Measurements from ENCODE around the gene NCOA3. TPM values are rescaled to one million over a fixed set of nuclear protein-coding genes. Genes with fewer than 3 reads are reported as not detected.

NCOA3 gene
- polyA plus RNA-seq, 4 donors = 30.8 to 41.2 (median 37.5) TPM

DNA sequence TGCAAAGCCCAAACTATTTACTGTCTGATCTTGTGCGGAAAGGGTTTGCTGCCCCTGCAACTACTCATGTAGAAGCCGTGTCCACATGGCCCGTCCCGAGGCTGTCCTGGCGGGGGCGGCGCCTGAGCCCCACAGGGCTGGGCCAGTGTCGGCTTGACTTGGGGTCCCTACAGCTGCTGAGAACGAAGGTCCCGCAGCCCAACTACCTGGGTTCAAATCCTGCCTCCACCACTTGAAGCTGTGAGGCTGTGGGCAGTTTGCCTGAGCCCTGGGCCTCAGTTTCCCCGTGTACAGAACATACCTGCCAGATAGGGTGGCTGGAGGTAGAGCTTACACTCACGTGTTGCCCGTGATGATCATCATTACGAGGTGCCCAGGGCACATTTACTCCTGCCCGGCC is 172.5 kb downstream of the NCOA3 start:
- DNase-seq (ENCODE audit: low read depth in 4 of 4, low spot score in 3 of 4) = no peak

DNA sequence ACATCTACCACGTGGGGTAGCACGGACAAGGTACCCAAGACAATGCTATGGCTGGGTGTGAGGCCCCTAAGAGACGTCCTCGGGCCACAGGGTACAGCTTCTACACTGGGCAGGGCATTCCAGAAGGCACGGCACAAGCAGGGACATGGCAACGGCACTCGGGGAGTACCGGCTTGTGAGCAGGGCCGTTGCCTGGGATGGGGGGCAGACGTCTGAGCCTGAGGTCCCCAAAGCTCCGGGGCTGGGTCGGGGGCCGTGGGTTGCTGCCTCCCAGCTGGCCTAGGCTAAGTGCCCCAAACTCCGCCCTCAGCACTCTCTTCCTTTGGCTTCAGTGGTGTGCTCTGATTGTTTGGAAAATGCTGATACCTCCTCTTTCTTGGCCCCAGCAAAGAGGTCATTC is 173.0 kb downstream of the NCOA3 start:
- no peak for DNase-seq (ENCODE audit: low read depth in 4 of 4, low spot score in 3 of 4)

DNA sequence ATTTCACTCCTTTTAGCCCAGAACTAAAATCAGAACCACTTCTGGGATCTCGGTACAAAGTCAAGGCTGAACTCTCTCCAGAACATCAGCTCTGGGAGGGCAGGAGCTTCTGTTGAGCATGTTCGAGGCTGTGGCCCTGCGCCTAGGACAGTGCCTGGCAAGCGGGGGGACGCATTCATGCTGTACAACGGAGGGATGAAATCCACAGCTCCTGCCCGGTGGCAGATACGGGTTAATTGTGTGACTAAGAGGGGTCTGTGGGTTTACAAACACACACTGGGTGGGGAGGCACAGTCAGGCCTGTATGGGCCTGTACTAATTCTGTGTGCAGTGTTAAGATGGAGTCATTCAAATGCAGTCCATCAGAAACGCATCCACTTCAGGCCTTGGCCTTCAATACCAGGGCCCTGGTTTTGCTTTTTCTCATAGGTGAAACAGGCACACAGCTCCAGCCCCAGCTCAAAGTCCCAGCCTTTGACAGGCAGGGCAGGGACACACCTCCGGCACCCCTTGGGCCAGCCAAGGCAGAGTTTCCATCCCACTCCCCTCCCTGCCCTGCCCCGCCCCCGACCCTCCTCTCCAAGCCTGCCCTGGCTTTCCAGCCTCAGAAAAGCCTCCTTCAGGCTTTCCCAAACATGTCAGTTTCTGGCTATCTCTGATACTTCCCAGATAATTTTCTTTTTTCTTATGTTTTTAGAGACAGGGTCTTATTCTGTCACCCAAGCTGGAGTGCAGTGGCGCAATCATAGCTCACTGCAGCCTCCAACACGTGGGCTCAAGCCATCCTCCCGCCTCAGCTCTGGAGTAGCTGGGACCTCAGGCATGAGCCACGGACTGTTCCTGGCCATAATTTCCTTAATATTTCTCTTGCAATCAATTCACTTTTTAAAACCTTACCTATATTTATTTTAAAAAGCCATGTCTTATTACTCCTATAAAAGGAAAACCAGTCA is 173.8 kb downstream of the NCOA3 start:
- no peak for DNase-seq (ENCODE audit: low read depth in 4 of 4, low spot score in 3 of 4)

DNA sequence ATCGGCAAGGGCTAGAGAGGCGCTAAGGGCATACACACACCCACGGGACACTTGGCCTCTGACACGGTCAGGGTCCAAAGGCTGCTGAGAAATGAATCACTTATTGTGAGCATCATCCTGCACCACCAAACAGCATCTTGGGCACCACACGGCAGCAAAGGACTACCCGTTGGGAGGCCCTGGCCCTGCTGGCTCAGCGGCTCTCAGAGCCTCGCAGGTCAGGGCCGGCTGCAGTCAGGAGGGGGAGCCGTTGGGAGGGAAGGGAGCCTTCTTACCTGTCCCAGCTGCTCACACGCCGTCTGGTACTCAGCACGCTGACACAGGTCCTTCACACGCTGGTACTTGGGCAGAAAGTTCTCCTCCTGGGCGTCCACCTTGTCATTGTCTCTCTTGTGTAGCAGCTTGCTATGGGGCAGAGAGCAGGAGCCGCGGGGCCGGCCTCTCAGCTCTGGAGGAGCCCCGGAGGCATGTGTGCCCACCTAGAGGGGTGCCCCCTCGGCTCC is 174.6 kb downstream of the NCOA3 start:
- no peak for DNase-seq (ENCODE audit: low read depth in 4 of 4, low spot score in 3 of 4)

DNA sequence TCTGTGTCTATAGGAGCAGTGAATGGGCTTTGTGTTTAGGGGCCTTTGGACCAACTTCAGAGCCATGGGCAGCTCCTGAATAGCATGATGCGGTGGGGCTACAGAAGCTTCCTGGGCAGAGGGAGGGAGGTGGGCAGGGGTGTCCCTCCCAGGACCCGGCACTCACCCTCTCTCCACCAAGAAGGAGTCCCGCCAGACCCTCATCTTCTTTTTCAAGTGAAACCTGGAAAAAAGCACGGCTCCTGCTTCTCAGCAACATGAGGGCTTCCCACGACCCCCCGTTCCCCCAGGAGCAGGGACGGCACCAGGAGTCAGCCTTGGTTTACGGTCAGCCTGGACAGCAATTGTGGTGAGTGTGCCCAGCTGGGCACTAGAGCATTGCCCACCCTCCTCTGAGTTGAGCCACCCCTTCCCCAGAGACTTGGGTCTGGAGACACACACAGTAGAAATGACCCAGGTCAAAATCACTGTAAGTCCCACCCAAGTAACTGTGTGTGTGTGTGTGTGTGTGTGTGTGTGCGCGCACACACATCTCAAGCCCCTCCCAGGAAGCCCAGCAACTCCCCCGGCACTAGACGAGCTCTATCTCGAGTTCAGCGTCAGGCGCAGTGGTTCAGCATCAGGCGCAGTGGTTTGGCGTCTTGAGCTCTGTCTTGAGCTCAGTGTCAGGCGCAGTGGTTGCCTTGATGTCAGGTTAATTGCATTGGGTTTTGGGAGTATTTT is 175.4 kb downstream of the NCOA3 start:
- DNase-seq (ENCODE audit: low read depth in 4 of 4, low spot score in 3 of 4) = no peak

DNA sequence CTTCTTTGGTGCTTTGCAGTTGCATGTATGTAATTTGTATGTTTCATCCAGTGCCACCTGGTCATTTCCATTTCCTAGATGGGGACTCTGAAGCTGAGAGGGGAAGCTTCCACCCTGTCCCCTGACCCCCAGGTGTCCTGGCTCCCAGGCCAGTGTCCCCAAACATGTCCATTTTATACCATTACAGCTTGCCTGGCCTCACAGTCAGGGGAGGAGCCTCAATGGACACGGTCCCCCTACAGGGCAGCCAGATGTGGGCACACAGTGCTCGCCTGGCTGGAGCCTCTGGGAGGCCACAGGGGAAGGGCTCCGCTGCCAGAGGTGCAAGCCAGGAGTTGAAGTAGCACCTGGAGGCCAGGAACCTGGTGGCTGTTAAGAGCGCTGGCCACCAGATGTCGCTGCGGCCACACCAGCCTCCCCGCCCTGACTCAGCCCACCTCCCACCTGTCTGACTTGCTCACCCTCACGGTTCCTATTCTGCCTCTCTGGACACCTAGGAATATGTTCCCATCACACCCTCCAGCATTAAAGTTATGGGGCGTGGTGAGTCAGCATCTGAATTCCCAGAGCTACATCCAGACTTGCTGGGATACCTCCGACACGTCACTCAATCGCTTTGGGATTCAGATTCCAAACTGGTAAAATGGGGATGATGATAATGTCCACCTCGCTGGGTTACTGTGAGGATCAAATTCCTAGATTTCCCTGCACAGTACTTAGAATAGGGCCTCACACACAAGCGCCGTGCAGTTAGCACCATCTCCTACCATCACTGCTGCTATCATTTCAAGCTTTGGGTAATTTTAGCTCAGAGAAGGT is 176.2 kb downstream of the NCOA3 start:
- DNase-seq (ENCODE audit: low read depth in 4 of 4, low spot score in 3 of 4) = peak in 2 of 4 donors; percentile 44 to 49

DNA sequence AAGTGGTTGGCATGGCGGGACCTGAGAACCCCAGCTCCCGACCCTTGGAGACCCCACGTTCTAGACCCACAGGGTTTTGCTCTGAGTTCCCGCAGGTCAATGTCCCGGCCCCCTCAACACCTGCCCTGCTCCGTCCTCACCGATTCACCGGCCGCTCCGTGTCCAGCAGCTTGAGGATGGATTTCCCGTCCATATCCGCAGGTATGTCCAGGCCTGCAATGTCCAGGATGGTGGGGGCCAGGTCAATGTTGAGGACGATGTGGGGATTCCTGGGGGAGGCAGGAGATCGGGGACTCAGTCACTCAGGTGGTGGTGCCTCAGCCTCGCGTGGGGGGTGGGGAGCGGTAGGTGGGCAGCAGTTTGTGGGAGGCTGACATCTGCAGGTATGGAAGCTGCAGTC is 176.8 kb downstream of the NCOA3 start:
- no peak for DNase-seq (ENCODE audit: low read depth in 4 of 4, low spot score in 3 of 4)

DNA sequence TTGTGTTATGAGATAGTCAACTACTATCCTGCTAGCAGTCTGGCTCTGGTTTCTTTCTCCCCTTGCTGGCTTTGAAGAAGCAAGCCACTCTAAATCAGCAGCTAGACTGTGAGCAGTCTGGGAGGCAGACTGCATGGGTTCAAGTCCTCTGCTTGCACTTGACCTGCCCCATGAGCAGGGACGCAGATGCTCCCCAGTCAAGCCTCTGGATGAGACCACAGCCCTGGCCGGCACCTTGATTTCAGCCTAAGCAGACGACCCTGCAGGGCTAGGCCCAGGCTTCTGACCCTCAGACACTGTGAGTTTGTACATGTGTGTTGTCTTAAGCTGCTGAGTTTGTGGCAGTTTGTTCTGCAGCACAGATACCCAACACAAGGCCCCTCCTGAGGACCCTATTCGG is 177.8 kb downstream of the NCOA3 start:
- DNase-seq (ENCODE audit: low read depth in 4 of 4, low spot score in 3 of 4) = no peak

DNA sequence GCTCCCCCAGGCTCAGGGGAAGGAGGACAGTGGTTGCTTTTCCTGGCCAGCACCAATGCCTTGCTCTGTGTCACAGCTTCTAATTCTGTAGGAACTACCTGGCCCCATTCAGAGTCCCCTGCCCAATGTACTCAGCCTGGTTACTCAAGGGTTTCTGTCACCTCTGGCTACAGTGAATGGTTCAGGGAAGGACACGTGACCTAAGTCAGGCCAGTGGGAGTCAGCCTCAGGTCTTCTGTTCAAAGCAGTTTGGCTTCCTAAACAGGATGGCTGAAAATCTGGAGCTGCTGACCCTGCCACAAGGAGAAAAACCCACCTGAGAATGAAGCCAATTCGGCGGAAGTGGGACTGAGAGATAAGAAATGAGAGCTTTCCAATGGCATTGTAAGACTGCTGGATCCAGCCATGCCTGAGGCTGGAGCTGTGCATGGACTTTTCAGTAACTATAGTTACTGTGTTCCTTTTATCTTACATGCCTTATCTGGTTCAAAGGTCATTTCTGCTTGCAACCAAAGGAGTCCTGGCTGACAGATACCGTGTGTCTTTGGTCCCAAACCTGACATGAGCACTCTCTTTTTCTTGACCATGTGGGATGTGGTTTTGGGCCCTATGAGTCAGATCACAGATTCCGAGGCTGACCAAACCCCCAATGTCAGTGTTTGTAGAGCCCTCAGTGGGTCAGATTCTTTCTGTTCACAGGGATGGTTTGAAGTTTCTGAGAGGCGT is 179.3 kb downstream of the NCOA3 start:
- DNase-seq (ENCODE audit: low read depth in 4 of 4, low spot score in 3 of 4) = no peak

DNA sequence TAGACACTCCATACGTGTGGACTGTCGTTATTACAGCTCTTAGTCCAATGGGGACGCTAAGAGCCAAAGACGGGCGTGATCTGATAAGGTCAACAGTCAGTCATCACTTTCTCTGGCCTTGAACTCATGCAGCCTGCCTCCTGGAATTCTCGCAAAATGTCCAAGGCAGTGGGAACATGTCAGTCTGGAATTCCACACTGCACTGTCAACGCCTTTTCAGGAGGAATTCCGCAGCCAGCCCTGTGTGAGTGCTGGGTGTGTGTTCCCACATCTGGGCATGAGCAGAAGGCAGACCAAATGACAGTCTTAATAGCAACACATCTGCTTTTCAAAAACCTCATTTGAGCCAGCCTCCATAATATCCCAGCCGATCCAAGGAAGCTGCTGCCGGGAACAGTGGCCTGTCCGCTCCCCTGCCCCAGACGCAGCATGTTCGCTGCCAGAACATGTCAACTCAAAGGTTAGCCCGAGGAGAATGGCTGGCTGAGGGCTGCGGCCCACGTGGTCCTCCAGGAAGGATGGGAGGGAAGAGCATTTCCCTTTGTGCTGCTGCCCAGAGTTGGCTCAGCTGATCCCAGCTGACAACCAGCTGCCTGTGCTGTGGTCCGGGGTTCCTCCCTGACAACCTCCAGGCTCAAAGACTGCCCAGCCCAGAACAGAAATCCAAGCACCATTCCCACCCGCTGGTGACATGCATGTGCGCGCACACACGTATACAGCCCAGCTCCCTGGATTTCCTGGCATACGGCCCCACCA is 180.5 kb downstream of the NCOA3 start:
- DNase-seq (ENCODE audit: low read depth in 4 of 4, low spot score in 3 of 4) = no peak

DNA sequence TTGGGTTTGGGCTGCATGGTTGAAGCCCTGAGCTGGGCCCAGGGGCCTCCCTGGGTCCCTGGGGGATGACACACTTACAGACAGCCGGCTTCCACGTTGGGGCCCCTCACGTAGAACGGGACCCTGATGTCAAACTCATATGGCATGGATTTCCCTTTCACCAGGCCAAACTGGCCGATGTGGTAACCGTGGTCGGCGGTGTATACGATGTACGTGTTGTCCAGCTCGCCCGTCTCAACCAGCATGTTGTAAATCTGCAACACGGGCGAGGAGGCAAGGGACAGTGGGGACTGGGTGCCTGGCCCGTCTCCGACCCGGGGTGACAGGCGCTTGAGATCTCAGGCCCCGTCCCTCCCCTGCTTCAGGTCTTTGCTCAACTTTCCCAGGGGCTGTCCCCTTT is 181.2 kb downstream of the NCOA3 start:
- DNase-seq (ENCODE audit: low read depth in 4 of 4, low spot score in 3 of 4) = no peak

DNA sequence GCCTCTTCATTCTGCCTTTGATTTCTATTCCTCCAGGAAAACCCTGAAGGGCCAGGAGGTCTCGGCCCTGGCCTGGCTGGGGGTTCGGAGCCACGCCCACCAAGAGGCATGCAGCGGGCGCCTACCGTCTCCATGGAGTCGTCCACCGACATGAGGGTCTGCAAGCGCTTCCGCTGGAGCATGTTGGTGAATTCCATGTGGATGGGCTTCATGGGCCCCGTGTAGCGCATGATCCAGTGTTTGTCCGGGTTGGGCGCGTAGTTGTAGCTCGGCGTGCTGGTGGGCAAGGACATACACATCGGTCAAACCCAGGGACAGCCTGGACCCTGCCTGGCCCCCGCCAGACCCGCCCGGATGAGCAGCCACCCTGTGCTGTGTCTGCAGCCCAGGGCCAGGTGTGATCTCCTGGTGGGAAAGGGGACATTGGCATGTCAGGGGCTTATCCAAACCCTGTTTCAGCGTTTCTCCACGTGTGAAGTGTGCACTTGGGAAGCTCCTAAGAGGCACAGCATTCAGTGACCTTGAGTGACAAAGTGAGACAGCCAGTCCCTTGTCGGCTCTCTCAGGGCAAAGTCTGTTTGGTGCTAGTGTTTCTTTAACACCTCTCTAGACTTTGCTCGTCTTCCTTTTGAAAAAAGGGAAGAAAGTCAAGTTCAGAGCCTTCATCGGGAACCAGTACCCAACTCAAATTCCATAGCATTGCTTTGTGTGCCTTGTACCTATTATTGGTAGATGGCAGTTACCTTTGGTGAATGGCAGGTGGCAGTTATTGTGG is 182.8 kb downstream of the NCOA3 start:
- no peak for DNase-seq (ENCODE audit: low read depth in 4 of 4, low spot score in 3 of 4)

DNA sequence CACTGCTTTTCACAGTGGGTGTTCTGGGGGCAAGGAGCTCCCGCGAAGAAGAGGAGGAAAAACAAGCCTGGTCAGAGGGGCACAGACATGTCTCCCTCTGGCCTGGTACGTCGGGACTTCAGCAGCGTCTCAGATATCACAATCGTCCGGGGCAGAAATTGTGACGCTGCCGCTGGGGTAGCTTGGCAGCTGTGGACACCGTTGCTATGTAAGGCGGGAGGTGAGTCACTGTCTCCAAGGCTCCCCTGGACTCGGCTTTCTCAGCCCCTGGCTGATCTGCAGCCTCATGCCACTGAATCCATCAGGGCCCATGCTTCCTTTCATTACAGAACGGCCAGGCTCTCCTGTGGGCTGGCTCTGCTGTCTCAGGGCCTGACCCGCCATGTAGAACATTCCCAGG is 184.9 kb downstream of the NCOA3 start:
- no peak for DNase-seq (ENCODE audit: low read depth in 4 of 4, low spot score in 3 of 4)

DNA sequence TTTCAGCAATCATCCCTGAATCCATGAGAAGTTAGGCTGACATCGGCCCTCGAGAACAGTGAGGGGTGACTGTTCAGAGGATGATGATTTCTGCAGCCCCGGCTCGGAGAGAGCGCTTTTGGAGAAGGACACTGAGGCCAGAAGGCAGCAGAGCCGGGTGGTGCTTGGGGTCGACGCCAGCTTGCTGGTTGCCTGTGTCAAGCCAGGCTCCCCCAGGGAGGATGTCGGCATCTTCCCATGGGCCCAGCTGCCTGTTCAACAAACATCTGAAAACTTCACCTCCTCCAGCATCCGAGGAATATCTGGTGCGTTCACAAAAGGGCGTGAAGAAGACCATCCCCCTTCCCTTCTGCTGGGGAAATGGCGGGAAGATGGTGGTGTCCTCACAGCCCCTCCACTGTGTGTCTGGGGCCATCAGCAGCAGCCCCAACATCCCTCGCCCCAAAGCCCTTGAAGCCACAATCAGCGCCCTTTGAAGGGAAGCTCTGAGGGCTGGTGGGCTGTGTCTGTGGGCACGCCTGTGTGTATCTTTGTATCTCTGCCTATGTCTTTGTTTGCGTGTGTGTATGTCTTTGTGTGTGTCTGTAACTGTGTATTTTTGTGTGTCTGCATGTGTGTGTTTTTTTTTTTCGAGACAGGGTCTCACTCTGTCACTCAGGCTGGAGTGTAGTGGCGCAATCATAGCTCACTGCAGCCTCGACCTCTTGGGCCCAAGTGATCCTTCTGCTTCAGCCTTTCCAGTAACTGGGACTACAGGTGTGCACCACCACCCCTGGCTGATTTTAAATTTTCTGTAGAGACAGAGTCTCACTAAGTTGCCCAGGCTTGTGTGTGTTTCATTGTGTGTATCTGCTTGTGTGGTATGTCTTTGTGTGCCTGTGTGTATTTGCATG is 185.7 kb downstream of the NCOA3 start:
- DNase-seq (ENCODE audit: low read depth in 4 of 4, low spot score in 3 of 4) = no peak

DNA sequence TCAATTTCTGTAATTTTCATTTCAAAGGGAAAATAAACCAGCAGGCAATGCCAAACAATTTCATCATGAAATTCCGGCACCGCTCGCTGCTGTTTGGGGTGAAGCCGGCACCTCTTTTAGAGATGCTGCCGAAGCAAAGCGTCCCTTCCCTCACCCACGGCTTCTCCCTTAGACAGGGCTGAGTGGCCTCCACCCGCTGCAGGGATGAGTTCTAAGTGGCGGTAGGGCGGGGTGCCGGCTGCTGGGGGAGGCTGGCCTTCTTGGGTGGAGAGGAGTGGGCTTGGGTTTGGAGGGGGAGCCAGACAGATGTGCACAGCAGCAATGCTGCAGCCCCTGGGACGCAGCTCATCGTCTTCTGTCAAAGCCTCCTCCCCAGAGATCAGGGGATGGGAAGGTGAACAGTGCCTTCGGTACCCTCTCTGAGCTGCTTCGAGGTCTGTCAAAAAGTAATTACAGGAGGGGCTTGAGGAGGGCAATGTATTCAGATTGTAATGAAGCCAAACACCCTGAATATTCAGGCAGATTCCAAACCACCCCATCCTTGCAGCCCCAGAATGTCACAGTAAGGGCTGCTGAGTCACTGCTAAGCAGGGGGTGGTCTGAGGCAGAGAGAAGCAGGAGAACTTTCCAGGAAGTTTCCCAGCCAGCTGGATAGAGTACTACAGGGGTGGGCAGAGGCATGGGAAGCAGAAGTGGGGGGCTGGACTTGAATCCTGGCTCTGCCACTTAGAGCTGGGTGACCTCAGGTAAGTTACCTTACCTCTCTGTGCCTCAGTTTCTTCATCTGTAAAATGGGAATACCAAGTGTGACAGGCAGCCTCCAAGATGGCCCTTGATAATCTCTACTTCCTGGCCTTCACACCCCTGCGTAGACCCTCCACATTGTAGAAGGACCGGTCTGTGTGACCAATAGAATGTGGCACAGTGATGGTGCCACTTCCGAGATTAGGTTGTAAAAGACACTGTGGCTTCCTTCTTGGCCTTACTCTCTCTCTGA is 187.0 kb downstream of the NCOA3 start:
- DNase-seq (ENCODE audit: low read depth in 4 of 4, low spot score in 3 of 4) = no peak

DNA sequence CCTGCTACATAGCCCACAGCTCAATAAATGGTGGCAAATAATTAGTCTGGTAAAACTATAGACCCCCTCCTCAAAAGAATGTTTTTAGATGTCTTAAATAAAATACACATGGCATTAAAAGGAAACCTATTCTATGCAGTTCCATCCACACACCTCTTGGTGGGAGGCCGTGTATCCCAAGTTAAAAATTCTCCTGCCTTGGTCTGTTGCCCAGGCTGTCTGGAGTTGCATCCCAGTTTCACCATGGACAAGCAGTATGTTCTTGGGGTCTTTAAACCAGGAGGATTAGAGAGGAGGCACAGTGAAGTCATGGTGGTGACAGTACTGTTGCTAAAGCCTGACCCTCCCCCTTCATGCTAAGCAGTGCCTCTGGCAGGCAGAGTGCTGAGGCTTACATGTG is 188.0 kb downstream of the NCOA3 start:
- no peak for DNase-seq (ENCODE audit: low read depth in 4 of 4, low spot score in 3 of 4)
